ENCODE results near the gene ELOVL3.
"Not testable (repeated sequence)": the region's sequence is repeated elsewhere in the genome, so short reads cannot be mapped to it uniquely, and the experiment has no call there.

The ELOVL3 gene

GRCh38 chr10:102225646-102226541 lies at the start of gene ELOVL3:
Gene ELOVL3 (plus strand): TSS chr10:102226299. CDS start chr10:102226549, 250 bp downstream.
- DNase-seq = no peak

- no peak for DNase-seq
Measured at GRCh38 chr10:102184606-102185005, 41.5 kb upstream of the ELOVL3 start.

- DNase-seq = no peak
Measured at GRCh38 chr10:102185272-102185671, 40.8 kb upstream of the ELOVL3 start.

- DNase-seq = peak; percentile 39
Measured at GRCh38 chr10:102185811-102186527, 40.1 kb upstream of the ELOVL3 start.

GRCh38 chr10:102188298-102188940 lies 37.7 kb upstream of the ELOVL3 start:
- no peak for DNase-seq

- not testable (repeated sequence) for DNase-seq
Measured at GRCh38 chr10:102188941-102189898, 36.9 kb upstream of the ELOVL3 start.

- no peak for DNase-seq
Measured at GRCh38 chr10:102191956-102192355, 34.1 kb upstream of the ELOVL3 start.

- no peak for DNase-seq
Measured at GRCh38 chr10:102195296-102195870, 30.7 kb upstream of the ELOVL3 start.

GRCh38 chr10:102196893-102197292 lies 29.2 kb upstream of the ELOVL3 start:
- DNase-seq = no peak

- DNase-seq = no peak
Measured at GRCh38 chr10:102198027-102198426, 28.1 kb upstream of the ELOVL3 start.

- no peak for DNase-seq
Measured at GRCh38 chr10:102200751-102201640, 25.1 kb upstream of the ELOVL3 start.

- DNase-seq = no peak
Measured at GRCh38 chr10:102202386-102202785, 23.7 kb upstream of the ELOVL3 start.

GRCh38 chr10:102208311-102209035 lies 17.6 kb upstream of the ELOVL3 start:
- no peak for DNase-seq

GRCh38 chr10:102211615-102212299 lies 14.3 kb upstream of the ELOVL3 start:
- no peak for DNase-seq

GRCh38 chr10:102213599-102213998 lies 12.5 kb upstream of the ELOVL3 start:
- not testable (repeated sequence) for DNase-seq

GRCh38 chr10:102219370-102219769 lies 6.7 kb upstream of the ELOVL3 start:
- DNase-seq = no peak

GRCh38 chr10:102220612-102221011 lies 5.5 kb upstream of the ELOVL3 start:
- no peak for DNase-seq

- DNase-seq = no peak
Measured at GRCh38 chr10:102222797-102223196, 3.3 kb upstream of the ELOVL3 start.

- DNase-seq = no peak
Measured at GRCh38 chr10:102226542-102226870, 407 bp downstream of the ELOVL3 start.

- DNase-seq = no peak
Measured at GRCh38 chr10:102227050-102227449, 951 bp downstream of the ELOVL3 start.

Data from NCI-H2171 (cell line).